Ishikawa (cell line): ENCODE measurements around the gene SYT7.

ENCODE experiments used
- CEBPB ChIP-seq: IDR thresholded peaks from 2 replicates; pipeline ENCODE4 v1.6.1; 2012
- EP300 ChIP-seq: IDR thresholded peaks from 2 replicates; pipeline ENCODE4 v1.6.1; 2012; ENCODE audit warnings: borderline replicate concordance
- FOXM1 ChIP-seq: IDR thresholded peaks from 2 replicates; pipeline ENCODE4 v1.6.1; 2012; ENCODE audit warnings: low read depth, borderline replicate concordance
- REST ChIP-seq: IDR thresholded peaks from 2 replicates; pipeline ENCODE4 v1.6.1; 2012; ENCODE audit warnings: low read depth, mild to moderate bottlenecking
- YY1 ChIP-seq: IDR thresholded peaks from 2 replicates; pipeline ENCODE4 v1.6.1; 2012; ENCODE audit warnings: low read depth

- TF ChIP-seq FOXM1 (no peak), REST (no peak), EP300 (no peak), CEBPB (no peak), YY1 (no peak)
Observed at GRCh38 chr11:61569018-61569417, 11.9 kb downstream of the SYT7 start.
